ENCODE measurements around the gene BARX1.

The BARX1 gene

GRCh38 chr9:93917121-93917853, 37.9 kb downstream of the BARX1 start:
- no peak for DNase-seq (ENCODE audit: low read depth)

DNA sequence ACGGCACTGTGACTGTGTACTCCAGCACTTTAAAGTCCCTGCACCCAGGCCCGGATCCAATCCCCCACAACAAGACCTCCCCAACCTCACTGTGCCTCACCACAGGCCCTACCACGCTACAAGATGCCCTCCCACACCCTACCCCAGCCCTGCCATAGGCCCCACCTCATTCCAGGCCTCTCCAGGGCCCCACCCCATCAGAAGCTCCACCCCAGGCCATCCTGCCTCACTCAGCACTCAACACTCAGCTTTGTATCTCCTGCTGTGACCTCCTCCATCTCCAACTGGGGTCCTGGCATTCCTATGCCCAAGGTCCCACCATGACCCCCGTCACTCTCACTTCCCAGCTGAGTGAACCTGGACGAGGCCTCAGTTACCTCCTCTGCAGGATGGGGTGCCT, 38.8 kb downstream of the BARX1 start:
- DNase-seq (ENCODE audit: low read depth), result no peak

DNA sequence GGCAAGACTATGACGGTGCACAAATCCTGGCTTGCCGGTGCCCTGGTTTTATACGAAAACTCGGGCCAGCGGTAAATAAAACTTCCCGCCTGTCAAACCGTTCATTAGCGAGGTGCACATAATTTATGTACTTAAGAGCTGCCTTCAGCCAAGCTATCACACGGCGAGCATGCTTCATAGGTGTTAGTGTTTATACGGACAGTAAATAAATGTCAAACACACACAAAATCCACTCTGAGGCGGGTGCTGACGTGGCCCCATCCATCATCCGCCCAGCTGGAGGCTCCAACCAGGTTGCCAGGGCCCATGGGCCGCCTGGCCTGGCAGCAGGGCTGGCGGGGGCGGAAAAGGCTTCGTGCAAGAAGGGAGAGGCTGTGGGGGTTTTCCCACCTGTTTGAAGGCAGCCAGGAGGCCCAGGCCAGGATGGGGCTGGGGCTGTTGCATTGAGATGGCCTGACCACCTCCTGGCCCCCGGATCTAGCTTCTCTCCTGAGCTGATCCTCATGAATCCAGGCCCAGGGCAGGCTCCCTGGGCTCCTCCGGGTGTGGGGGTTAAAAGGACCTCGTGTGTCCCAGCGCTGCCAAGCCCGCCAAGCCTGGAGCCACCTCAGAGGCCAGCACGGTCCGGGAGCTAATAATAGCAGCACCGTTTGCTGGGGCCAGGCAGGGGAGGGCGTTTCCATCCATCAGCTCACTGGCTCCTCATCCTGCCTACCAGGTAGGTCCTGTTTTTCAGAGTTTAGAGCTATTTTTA, 43.2 kb downstream of the BARX1 start:
- DNase-seq (ENCODE audit: low read depth), result no peak

DNA sequence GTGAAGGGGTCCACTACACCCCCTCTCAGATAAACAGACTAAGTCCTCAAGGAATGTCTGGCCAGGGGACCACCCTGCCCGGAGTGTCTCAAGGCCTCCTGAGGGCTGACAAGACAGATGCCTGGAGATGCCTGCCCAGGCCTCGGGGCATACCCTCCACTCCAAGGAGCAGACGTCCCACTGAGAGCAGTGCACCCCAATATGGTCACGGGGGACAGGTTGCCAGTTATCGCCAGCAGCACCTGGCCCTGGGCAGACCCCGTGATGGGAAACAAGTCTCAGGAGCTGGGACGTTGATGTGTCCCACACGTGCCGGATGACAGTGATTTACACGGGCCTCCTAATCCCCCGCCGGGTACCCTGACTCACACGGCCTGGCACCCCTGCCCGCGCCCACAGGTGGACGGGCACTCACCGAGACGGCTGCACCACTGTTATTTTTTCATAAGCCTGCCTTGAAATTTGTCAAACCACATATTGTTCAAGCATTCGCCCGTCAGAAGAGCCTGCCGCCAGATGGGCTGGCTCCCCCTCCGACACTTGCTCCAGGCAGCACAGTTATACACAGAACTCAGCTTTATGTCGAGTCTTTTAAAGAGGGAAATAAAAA, 43.9 kb downstream of the BARX1 start:
- no peak for DNase-seq (ENCODE audit: low read depth)

DNA sequence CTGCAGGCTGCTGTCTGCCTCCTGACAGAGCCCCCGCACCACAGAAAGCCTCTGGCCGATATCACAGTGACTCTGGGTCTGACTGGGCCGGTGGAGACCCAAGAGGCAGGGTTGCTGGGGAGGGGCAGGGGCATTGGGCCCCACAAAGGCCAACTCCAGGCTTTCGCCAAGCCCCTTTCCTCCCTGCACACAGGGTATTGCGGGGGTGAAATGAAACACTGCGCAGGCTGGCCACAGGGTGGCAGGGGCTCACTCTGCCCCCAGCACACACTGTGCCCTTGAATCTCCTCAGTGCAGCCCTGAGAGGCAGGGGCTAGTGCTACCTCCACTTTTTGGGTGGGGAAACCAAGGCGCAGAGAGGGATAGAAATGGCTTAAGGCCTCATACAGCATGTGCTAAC, 44.6 kb downstream of the BARX1 start:
- no peak for DNase-seq (ENCODE audit: low read depth)

GRCh38 chr9:93910196-93910595, 45.0 kb downstream of the BARX1 start:
- no peak for DNase-seq (ENCODE audit: low read depth)

- no peak for DNase-seq (ENCODE audit: low read depth)
These were observed 45.9 kb downstream of the BARX1 start for GRCh38 chr9:93909242-93909616.

DNA sequence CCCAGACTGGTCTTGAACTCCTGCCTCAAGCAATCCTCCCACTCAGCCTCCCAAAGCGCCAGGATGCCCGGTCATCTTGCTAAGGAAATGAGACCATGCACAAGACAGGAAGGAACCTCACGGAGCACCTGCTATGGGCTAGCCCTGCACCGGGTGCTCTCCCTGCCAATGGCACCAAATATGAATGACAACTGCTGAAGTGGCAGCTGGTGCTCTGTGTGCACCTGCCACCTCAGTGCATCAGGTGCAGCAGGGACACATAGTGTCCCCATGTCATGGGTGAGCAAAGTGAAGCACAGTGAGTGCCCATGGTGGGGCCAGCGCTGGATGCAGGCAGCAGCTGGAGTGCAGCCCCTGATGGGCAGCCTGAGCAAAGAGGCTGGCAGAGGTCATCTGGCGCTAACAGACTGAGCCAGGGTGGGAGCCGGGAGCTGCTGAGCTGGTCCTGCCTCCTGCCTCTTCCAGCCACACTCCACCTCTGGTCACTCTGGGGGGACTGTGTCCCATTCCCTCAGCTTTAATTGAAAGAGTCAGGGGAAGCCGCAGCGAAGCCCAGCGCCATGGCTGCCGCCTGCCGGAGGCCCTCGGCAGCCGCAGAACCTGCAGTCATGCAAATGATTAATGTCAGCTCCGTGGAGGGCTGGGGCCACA, 46.4 kb downstream of the BARX1 start:
- DNase-seq (ENCODE audit: low read depth), result no peak

DNA sequence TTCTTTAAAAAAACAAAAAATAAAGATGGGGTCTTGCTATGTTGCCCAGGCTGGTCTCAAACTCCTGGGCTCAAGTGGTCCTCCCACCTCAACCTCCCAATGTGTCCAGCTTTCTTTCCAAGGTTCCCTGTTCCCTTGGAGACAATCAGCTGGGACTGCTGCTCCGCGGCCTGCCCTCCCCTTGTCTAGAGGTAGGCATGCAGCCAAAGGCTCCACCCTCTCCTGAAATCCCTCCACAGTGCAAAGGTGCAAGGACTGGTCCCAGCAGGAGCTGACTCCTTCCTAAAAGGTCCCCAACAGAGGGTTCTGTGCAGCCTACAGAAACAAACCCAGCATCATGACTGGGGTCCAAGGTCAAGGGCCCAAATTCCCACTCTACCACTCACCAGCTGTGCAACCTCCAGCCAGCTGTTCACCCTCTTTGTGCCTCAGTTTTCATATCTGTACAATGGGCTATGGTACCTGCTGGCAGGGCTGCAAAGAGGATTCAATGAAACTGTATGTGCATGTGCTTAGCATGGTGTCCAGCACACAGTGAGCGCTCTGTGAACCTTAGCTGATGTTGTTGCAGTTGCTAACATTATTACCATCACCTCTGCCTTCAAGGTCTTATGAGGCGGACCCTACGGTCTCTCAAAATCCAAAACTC, 47.5 kb downstream of the BARX1 start:
- no peak for DNase-seq (ENCODE audit: low read depth)

DNA sequence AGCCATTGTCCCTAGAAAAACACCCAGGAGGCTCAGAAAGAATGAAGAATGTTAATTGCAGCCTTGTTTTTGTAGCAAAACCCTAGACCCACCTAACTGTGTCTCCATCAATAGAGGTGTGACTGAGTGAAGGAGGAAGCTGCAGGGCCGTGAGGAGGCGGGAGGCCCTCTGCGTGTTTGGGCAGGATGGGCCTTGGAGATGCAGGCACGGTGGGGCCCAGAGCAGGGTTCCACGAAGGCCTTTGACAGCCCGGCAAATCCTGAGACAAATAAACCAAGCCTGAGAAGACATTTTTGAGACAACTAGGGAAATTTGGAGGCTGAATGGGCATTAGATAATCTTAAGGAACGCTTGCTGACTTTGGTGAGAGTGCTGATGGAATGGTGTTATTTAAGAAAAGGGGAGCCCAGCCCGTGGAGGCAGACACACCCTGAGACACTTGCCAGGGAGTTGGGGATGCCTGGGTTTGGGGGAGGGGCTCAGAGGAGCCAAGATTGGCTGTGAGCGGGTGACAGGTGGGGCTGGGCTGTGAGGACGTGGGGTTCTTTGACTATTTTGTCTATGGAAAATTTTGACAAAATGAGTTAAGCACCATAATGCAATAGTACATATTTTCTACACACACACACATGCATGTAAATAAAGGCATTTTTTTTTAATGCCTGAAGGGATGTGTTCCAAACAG, 48.8 kb downstream of the BARX1 start:
- DNase-seq (ENCODE audit: low read depth), result no peak

DNA sequence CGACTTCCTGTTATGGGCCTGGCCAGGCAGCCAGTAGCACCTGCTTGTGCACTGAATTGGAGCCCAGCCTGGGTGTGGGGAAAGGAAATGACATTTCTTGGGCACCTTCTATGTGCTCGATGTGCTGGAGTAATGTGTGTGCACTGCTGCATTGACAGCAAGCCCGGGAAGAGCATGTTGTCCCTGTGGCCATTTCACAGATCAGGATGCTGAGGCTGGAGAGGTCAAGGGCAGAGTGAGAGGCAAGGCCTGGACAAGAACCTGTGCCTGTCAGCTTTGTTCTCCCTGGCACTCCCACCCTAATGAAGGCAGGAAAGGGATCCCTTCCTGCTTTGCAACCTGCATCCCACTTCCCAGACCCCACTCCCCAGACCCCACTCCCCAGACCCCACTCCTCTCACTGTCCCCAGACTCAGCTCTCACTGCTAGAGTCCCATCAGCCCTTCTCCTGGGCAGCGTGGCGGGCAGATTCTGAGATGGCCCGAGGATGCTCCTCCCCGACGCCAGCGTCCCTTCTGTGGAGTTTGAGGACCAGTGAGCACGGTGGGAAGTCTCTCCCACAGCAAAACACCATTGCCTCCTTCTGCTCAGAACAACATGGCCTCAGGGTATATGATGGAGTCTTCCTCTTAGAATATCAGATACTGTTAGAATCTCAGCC, 49.6 kb downstream of the BARX1 start:
- no peak for DNase-seq (ENCODE audit: low read depth)

DNA sequence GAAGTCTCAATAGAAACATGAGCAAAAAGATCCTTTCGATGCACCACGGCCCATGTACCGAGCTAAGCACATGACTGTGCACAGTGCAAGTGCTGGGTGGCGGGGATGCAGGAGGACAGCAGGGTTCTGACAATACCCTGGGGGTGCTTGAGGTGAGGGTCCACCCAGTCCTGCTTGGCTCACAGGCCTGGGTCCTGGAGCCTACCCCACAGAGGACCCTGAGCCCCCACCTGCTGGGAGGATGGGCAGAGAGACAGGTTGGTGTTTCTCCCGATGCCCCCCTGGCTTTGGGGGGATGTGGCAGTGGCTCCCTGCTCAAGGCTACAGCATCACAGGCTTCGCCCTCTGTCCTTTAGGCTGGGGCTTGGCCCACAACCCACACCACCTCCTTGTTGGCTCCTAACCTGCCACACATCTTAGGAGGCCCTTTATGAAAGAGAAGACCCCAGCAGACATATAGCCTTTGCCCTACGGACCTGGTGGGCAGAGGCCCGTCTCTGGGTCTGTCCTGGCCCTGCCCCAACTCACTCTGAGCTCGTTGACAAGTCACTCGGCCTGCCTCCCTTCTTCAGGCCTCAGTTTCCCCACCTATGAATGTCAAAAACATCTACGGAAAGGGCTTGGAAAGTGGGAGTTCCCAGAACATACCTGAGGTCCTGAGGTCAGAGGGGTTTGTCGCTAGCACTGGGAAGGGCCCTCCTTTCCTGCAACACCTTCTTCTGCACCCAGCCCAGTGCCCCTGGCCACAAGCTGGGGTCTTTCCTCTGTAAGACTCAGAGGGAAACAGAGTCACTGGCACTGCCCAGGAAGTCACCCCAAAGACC, 50.3 kb downstream of the BARX1 start:
- DNase-seq (ENCODE audit: low read depth), result no peak

DNA sequence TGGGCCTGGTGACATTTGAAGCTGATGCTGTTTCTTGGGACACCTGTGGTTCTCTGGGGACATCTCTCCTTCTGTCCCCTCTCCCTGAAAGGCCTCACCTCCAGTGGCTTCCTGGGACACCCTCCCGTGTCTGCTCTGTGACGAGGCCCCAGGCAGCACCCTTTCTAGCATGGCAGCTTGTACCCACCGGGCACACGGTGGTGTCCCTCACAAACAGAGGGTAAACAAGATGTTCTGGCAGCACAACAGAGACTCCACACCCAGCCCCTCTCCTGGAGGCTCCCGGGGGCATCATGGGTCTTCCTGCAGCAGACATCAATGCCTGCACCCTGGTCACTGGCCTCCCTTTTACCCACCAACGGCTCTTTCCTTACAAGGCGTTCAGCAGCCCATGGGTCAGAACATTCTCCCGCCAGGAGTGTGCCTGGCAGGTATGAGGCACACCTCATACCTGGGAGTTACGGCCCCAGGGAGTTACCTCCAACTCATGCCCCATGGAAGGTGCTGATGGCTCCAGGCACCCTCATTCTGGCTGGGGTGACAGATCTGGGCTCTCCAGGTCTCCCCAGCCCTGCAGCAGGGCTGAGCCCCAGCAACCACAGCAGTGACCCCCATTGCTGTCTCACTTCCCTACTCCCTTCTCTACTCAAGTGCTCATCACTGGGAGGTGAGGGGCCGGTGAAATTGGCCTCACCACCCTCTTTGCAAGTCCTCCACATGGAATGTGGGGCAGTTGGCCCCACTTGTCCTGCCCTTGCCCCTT, 51.1 kb downstream of the BARX1 start:
- DNase-seq (ENCODE audit: low read depth), result no peak

- DNase-seq (ENCODE audit: low read depth), result no peak
These were observed 52.1 kb downstream of the BARX1 start for GRCh38 chr9:93902780-93903655.

DNA sequence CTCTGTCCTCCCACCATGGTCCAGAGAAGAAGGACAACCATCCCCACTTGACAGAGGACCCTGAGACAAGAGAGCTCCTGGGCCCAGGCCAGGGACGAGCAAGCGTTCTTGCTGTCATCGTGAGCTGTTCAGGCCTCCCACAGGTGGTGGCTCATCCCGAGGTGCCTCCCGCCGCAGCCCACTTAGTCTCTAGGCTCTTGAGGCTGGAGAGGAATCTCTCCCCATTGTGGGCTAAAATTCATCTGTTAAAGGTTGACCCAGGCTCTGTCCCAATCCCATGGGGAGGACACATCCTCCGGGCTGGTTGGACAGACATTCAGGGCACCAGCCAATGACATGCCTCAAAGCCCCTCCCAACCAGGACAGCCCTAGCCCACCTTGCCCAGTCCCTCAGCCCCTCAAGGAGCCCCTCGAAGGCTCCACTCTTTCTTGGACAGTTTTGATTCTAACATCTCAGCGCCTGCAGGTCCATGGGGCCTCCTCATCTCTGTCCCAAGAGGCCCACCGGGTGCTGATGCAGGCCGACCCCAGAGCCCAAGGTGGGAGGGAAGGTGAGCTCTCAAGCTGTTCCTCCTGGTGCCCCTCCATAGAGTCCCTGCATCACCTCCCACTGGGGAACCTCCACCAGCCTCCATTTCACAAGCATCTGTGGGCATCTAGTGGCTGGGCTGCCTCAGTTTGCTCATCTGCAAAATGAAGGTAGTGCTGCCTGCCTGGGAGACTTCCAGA, 52.9 kb downstream of the BARX1 start:
- DNase-seq (ENCODE audit: low read depth), result no peak

All from GM04504 (cell line).